Retinal pigment epithelial cell (primary cell): ENCODE results near the gene ZMAT5.
A peak's percentile ranks its signal among the peaks of the same experiment; 100 is the strongest.

Source experiments
- DNase-seq: peaks from one replicate; pipeline ENCODE4 v3.0.0-alpha.2; 2010; ENCODE audit warnings: low read depth
- H3K4me3 ChIP-seq: 2 replicates; pipeline ENCODE4 v1.5.1; 2011; ENCODE audit warnings: mild to moderate bottlenecking, low read length, control low read depth, moderate library complexity
- CTCF ChIP-seq: conservative IDR thresholded peaks from 2 replicates; pipeline ENCODE4 v1.5.1; 2011; ENCODE audit warnings: low read depth, low read length, control low read depth, inconsistent platforms

ZMAT5 gene

GRCh38 chr22:29780220-29780619 lies 13.4 kb upstream of the ZMAT5 start:
- TF ChIP-seq CTCF: no peak
- no peak for DNase-seq
- no peak overlapping the region for H3K4me3 ChIP-seq

GRCh38 chr22:29773233-29773632 lies 6.4 kb upstream of the ZMAT5 start:
- DNase-seq: no peak
- no peak overlapping the region for H3K4me3 ChIP-seq

GRCh38 chr22:29772170-29772641 lies 5.4 kb upstream of the ZMAT5 start:
- H3K4me3 ChIP-seq: no peak overlapping the region
- DNase-seq: no peak
- TF ChIP-seq CTCF: peak; percentile 66

More at GRCh38 chr22:29773233-29773632, 6.4 kb upstream of the ZMAT5 start:
- TF ChIP-seq CTCF: no peak

GRCh38 chr22:29769723-29770321 lies 3.0 kb upstream of the ZMAT5 start:
- no peak for DNase-seq

GRCh38 chr22:29768052-29768693 lies 1.4 kb upstream of the ZMAT5 start:
- no peak for TF ChIP-seq CTCF
- no peak for DNase-seq
- H3K4me3 ChIP-seq: peak overlapping the region; percentile 95

More at GRCh38 chr22:29769723-29770321, 3.0 kb upstream of the ZMAT5 start:
- TF ChIP-seq CTCF: no peak
- no peak overlapping the region for H3K4me3 ChIP-seq

- peak within 1 kb of the TSS; percentile 95 for H3K4me3 ChIP-seq
- no peak for TF ChIP-seq CTCF
- DNase-seq: peak; percentile 61
Observed at GRCh38 chr22:29767171-29768051, 604 bp upstream of the ZMAT5 start, which contains the start of gene UQCR10. TSS of gene UQCR10 (plus strand) at chr22:29767369. CDS start at chr22:29767399, 30 bp downstream.
